NB4 (cell line): ENCODE data around the gene PDE4D.

Experiments
- DNase-seq: peaks from one replicate; pipeline ENCODE4 v3.0.0; 2010; ENCODE audit warnings: low read depth
- H3K4me3 ChIP-seq: one replicate; pipeline ENCODE4 v1.5.1; 2011; ENCODE audit warnings: mild to moderate bottlenecking, low read depth, low read length, moderate library complexity
- CTCF ChIP-seq: IDR thresholded peaks from one replicate; pipeline ENCODE4 v1.5.1; 2012; ENCODE audit warnings: low read depth, low read length
- MAX ChIP-seq: IDR thresholded peaks from 2 replicates; pipeline ENCODE4 v1.6.1; 2011; ENCODE audit warnings: low read depth, low read length
- MYC ChIP-seq: IDR thresholded peaks from 2 replicates; pipeline ENCODE4 v1.6.1; 2011; ENCODE audit warnings: low read depth, low read length
- POLR2A ChIP-seq: IDR thresholded peaks from 2 replicates; pipeline ENCODE4 v1.6.1; 2011; ENCODE audit warnings: mild to moderate bottlenecking; ENCODE audit not compliant: insufficient read length; ENCODE audit errors: extremely low read depth

Gene PDE4D

GRCh38 chr5:58929726-58930125, 963.8 kb downstream of the PDE4D start:
- DNase-seq, result no peak
- TF ChIP-seq CTCF, result no peak
- TF ChIP-seq MYC, result no peak
- no peak for TF ChIP-seq POLR2A
- TF ChIP-seq MAX, result no peak
- H3K4me3 ChIP-seq, result no peak overlapping the region

GRCh38 chr5:58927938-58928337, 965.6 kb downstream of the PDE4D start:
- TF ChIP-seq MAX (no peak), MYC (no peak), CTCF (no peak), POLR2A (no peak)
- DNase-seq, result no peak
- no peak overlapping the region for H3K4me3 ChIP-seq

- no peak for TF ChIP-seq POLR2A
- no peak for TF ChIP-seq MAX
- no peak for TF ChIP-seq MYC
- TF ChIP-seq CTCF, result no peak
- H3K4me3 ChIP-seq, result no peak overlapping the region
Observed at GRCh38 chr5:58927181-58927580, 966.3 kb downstream of the PDE4D start.

GRCh38 chr5:58926541-58926935, 967.0 kb downstream of the PDE4D start:
- TF ChIP-seq MYC (no peak), MAX (peak; percentile 40; the same call in 1 of the 2 replicates), CTCF (no peak), POLR2A (no peak)
- DNase-seq, result no peak
- H3K4me3 ChIP-seq, result no peak overlapping the region

More at GRCh38 chr5:58927181-58927580, 966.3 kb downstream of the PDE4D start:
- no peak for DNase-seq

GRCh38 chr5:58925627-58926540, 967.6 kb downstream of the PDE4D start:
- TF ChIP-seq CTCF (no peak), MAX (no peak), POLR2A (no peak), MYC (no peak)
- no peak for DNase-seq
- no peak overlapping the region for H3K4me3 ChIP-seq
